ENCODE data around the gene TEN1.

DNA sequence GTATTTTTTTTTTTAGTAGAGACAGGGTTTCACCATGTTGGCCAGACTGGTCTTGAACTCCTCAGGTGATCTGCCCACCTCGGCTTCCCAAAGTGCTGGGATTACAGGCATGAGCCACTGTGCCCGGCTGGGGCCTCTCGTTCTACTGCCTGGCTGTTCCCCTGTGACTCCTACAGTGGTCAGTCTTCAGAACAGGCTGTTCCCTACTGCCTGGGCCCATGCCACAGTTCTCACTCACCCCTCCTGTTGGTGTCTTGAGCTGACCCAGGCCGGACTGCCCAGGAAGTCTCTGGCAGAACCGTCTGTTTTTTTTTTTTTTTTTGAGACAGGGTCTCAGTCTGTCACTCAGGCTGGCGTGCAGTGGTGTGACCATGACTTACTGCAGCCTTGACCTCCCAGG lies 24.9 kb downstream of the TEN1 start:
- TF ChIP-seq POLR2A (IDR thresholded peaks at IDR 0.05) = no peak
- TF ChIP-seq, protein P1, sequence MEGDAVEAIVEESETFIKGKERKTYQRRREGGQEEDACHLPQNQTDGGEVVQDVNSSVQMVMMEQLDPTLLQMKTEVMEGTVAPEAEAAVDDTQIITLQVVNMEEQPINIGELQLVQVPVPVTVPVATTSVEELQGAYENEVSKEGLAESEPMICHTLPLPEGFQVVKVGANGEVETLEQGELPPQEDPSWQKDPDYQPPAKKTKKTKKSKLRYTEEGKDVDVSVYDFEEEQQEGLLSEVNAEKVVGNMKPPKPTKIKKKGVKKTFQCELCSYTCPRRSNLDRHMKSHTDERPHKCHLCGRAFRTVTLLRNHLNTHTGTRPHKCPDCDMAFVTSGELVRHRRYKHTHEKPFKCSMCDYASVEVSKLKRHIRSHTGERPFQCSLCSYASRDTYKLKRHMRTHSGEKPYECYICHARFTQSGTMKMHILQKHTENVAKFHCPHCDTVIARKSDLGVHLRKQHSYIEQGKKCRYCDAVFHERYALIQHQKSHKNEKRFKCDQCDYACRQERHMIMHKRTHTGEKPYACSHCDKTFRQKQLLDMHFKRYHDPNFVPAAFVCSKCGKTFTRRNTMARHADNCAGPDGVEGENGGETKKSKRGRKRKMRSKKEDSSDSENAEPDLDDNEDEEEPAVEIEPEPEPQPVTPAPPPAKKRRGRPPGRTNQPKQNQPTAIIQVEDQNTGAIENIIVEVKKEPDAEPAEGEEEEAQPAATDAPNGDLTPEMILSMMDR (IDR thresholded peaks at IDR 0.05) = no peak

Data from esophagus squamous epithelium (tissue), 4 donors.